K562 (cell line): ENCODE data around the gene NCKIPSD. TPM values are rescaled to one million over a fixed set of nuclear protein-coding genes. Genes with fewer than 3 reads are reported as not detected.

Source experiments
- BHLHE40 ChIP-seq: IDR thresholded peaks from 2 replicates; pipeline ENCODE4 v1.6.1; 2011; ENCODE audit warnings: low read length, improper control_type of control experiment
- CREB1 ChIP-seq, 2 experiments: sonication (generic) in 1 of 2; formaldehyde crosslinking in 1 of 2; IDR thresholded peaks; 2 replicates each; pipeline versions ENCODE4 v1.6.1 to v1.8.0; 2012 to 2022; ENCODE audit warnings: inconsistent platforms in 1 of 2, mild to moderate bottlenecking in 1 of 2, missing genetic modification reagents in 1 of 2, moderate library complexity in 1 of 2
- CREM ChIP-seq: IDR thresholded peaks from 2 replicates; pipeline ENCODE4 v1.6.1; 2014; ENCODE audit warnings: antibody characterized with exemption, low read depth
- ELF1 ChIP-seq: fragments of 200-800 bp; sonication (Bioruptor generic); IDR thresholded peaks from 2 replicates; pipeline ENCODE4 v1.6.1; 2016; ENCODE audit warnings: missing genetic modification characterization, missing compliant biosample characterization
- FOXA3 ChIP-seq, 2 experiments: fragments of 450-650 bp in 1 of 2; sonication (generic) in 1 of 2; formaldehyde crosslinking; IDR thresholded peaks in 1 of 2; conservative IDR thresholded peaks in 1 of 2; 2 replicates each; pipeline versions ENCODE4 v1.4.0 to v1.8.0; 2020 to 2022; ENCODE audit warnings: mild to moderate bottlenecking in 2 of 2, missing genetic modification reagents in 1 of 2
- KAT7 ChIP-seq: sonication (generic); formaldehyde crosslinking; IDR thresholded peaks from 2 replicates; pipeline ENCODE4 v1.8.0; 2022; ENCODE audit warnings: missing genetic modification reagents, mild to moderate bottlenecking, borderline replicate concordance
- TEAD2 ChIP-seq: fragments of 450-650 bp; IDR thresholded peaks from 2 replicates; pipeline ENCODE4 v1.6.1; 2016; ENCODE audit warnings: missing genetic modification characterization, control low read depth, missing compliant biosample characterization
- ZBTB17 ChIP-seq: fragments of 450-650 bp; formaldehyde crosslinking; IDR thresholded peaks from 2 replicates; pipeline ENCODE4 v1.4.0; 2020; ENCODE audit warnings: mild to moderate bottlenecking
- ZNF57 ChIP-seq: fragments of 450-650 bp; formaldehyde crosslinking; IDR thresholded peaks from 2 replicates; pipeline ENCODE4 v1.4.0; 2020; ENCODE audit warnings: mild to moderate bottlenecking, moderate library complexity
- ZNF696 ChIP-seq: fragments of 250-450 bp; sonication (Bioruptor Pico); conservative IDR thresholded peaks from 2 replicates; pipeline ENCODE4 v1.4.0; 2020; ENCODE audit warnings: mild to moderate bottlenecking, moderate library complexity
- polyA plus RNA-seq, 8 experiments: library from polyadenylated mRNA; depleted of rRNA in 4 of 8; stranded (reverse) in 5 of 8; unstranded in 3 of 8; fragments of >200 nt; fragmentation: Nextera tagmentation in 2 of 8; fragmentation: Illumina TruSeq in 1 of 8; extraction: Ambion mirVana in 2 of 8; extraction: Trizol in 1 of 8; gene quantifications; 2 replicates each; pipeline versions ENCODE4 v1.2.1 to v1.2.3, GENCODE V29; 2011 to 2014; ENCODE audit warnings: inconsistent platforms in 1 of 8, missing spikeins in 1 of 8
- total RNA-seq, 7 experiments: library from RNA; depleted of rRNA in 6 of 7; stranded (reverse); fragments of >200 nt in 6 of 7; fragmentation: Illumina TruSeq in 2 of 7; extraction: Trizol in 2 of 7; gene quantifications; 2 replicates each; pipeline versions ENCODE4 v1.2.1 to v1.2.3, GENCODE V29; 2011 to 2021; ENCODE audit warnings: low replicate concordance in 1 of 7
- TF ChIP-seq, protein P1 (sequence below): sonication (generic); formaldehyde crosslinking; IDR thresholded peaks from 2 replicates; pipeline ENCODE4 v1.4.0; 2020; ENCODE audit warnings: mild to moderate bottlenecking, missing genetic modification reagents
- TF ChIP-seq, protein P2 (sequence below), 2 experiments: fragments of 150-350 bp in 1 of 2; IDR thresholded peaks; 2 replicates each; pipeline ENCODE4 v1.6.1; 2012 to 2016; ENCODE audit warnings: low read depth in 2 of 2, low read length in 2 of 2, mild to moderate bottlenecking in 1 of 2, moderate library complexity in 1 of 2
- TF ChIP-seq, protein P3 (sequence below), 2 experiments: IDR thresholded peaks; 2 replicates each; pipeline ENCODE4 v1.6.1; 2012; ENCODE audit warnings: improper control_type of control experiment in 2 of 2, low read depth in 2 of 2, low read length in 2 of 2, borderline replicate concordance in 1 of 2
- TF ChIP-seq, protein P4 (sequence below): sonication (generic); formaldehyde crosslinking; IDR thresholded peaks from 2 replicates; pipeline ENCODE4 v1.8.0; 2022; ENCODE audit warnings: missing genetic modification reagents, mild to moderate bottlenecking, borderline replicate concordance
- TF ChIP-seq, protein P5 (sequence below): IDR thresholded peaks from 3 replicates; pipeline ENCODE4 v1.6.1; 2011; ENCODE audit warnings: borderline replicate concordance, mild to moderate bottlenecking; ENCODE audit not compliant: insufficient read length, insufficient read depth

Gene NCKIPSD
- total and polyA plus RNA-seq, 9 of the 15 experiments (the other 6 are each of a cell fraction or from before 2014, with no cell fraction given), result 0.49 to 24.4 (median 12.3) TPM

DNA sequence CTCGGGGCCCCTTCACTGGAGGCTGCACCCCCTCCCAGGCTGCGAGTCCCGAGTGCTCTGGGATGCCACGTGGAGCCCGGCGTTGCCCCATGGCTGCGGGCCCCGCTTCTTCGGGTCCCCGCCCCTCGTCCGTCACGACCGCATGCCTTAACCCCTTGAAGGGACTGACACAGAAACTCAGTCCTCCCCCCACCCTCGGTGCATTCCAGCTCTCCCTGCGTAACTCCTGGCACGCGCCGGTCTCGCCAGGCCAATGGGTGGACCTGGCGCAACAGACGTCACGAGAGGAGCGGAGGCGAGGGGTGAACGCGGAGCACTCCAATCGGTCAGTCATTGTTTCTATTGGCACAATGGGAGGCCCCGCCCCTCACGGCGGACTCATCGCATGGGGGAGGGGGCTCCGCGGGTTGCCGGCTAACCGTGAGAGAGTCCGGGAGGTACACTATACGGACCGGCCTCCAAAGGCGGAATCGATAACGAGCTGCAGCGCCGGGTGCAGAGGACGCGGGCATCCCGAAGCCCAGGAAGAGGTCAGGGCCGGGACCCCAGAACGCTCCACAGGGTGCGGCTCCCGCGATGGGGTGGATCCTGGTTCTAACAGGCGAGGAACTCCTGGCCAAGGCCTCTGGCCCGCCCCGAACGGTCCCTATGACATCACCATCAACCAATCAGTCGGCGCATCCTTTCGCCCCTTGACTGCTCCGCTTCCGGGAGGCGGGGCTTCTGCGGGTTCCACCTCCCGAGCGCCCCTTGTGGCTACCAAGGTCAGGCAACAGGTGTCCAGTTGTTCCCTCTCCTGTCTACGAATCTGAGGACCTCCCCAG is 22.0 kb downstream of the NCKIPSD start (continued):
- TF ChIP-seq, protein P1, sequence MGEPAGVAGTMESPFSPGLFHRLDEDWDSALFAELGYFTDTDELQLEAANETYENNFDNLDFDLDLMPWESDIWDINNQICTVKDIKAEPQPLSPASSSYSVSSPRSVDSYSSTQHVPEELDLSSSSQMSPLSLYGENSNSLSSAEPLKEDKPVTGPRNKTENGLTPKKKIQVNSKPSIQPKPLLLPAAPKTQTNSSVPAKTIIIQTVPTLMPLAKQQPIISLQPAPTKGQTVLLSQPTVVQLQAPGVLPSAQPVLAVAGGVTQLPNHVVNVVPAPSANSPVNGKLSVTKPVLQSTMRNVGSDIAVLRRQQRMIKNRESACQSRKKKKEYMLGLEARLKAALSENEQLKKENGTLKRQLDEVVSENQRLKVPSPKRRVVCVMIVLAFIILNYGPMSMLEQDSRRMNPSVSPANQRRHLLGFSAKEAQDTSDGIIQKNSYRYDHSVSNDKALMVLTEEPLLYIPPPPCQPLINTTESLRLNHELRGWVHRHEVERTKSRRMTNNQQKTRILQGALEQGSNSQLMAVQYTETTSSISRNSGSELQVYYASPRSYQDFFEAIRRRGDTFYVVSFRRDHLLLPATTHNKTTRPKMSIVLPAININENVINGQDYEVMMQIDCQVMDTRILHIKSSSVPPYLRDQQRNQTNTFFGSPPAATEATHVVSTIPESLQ (CRISPR knock-in tag), result 0 out of 2 replicates have a peak, but pooled peaks have one; percentile 9
- TF ChIP-seq TEAD2 (tag) (0 out of 2 replicates have a peak, but pooled peaks have one; percentile 60), ZBTB17 (peak; percentile 22), ZNF696 (CRISPR knock-in tag) (no peak), KAT7 (peak; percentile 81; the same call in 1 of the 2 replicates), ZNF57 (CRISPR knock-in tag) (no peak), ELF1 (peak; percentile 92), CREB1 (IDR thresholded peaks at IDR 0.05) (peak; percentile 69), CREB1 (CRISPR knock-in tag; IDR thresholded peaks at IDR 0.05) (peak; percentile 83), BHLHE40 (peak; percentile 95), FOXA3 (CRISPR knock-in tag; conservative IDR thresholded peaks at IDR 0.05 in 1 of 2, IDR thresholded peaks at IDR 0.05 in 1 of 2) (peak in 1 of 2 experiments; percentile 31; a peak in 1 of 4 replicates), CREM (peak; percentile 87)
- TF ChIP-seq, protein P2, sequence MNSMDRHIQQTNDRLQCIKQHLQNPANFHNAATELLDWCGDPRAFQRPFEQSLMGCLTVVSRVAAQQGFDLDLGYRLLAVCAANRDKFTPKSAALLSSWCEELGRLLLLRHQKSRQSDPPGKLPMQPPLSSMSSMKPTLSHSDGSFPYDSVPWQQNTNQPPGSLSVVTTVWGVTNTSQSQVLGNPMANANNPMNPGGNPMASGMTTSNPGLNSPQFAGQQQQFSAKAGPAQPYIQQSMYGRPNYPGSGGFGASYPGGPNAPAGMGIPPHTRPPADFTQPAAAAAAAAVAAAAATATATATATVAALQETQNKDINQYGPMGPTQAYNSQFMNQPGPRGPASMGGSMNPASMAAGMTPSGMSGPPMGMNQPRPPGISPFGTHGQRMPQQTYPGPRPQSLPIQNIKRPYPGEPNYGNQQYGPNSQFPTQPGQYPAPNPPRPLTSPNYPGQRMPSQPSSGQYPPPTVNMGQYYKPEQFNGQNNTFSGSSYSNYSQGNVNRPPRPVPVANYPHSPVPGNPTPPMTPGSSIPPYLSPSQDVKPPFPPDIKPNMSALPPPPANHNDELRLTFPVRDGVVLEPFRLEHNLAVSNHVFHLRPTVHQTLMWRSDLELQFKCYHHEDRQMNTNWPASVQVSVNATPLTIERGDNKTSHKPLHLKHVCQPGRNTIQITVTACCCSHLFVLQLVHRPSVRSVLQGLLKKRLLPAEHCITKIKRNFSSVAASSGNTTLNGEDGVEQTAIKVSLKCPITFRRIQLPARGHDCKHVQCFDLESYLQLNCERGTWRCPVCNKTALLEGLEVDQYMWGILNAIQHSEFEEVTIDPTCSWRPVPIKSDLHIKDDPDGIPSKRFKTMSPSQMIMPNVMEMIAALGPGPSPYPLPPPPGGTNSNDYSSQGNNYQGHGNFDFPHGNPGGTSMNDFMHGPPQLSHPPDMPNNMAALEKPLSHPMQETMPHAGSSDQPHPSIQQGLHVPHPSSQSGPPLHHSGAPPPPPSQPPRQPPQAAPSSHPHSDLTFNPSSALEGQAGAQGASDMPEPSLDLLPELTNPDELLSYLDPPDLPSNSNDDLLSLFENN (IDR thresholded peaks at IDR 0.05; ENCODE audit: low read depth in 2 of 2, low read length in 2 of 2), result no peak
- TF ChIP-seq, protein P3, sequence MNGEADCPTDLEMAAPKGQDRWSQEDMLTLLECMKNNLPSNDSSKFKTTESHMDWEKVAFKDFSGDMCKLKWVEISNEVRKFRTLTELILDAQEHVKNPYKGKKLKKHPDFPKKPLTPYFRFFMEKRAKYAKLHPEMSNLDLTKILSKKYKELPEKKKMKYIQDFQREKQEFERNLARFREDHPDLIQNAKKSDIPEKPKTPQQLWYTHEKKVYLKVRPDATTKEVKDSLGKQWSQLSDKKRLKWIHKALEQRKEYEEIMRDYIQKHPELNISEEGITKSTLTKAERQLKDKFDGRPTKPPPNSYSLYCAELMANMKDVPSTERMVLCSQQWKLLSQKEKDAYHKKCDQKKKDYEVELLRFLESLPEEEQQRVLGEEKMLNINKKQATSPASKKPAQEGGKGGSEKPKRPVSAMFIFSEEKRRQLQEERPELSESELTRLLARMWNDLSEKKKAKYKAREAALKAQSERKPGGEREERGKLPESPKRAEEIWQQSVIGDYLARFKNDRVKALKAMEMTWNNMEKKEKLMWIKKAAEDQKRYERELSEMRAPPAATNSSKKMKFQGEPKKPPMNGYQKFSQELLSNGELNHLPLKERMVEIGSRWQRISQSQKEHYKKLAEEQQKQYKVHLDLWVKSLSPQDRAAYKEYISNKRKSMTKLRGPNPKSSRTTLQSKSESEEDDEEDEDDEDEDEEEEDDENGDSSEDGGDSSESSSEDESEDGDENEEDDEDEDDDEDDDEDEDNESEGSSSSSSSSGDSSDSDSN (IDR thresholded peaks at IDR 0.05; ENCODE audit: borderline replicate concordance in 1 of 2, low read depth in 2 of 2, low read length in 2 of 2), result 0 out of 4 replicates have a peak, but pooled peaks of 1 of the 2 experiments have one; percentile 55
- TF ChIP-seq, protein P4, sequence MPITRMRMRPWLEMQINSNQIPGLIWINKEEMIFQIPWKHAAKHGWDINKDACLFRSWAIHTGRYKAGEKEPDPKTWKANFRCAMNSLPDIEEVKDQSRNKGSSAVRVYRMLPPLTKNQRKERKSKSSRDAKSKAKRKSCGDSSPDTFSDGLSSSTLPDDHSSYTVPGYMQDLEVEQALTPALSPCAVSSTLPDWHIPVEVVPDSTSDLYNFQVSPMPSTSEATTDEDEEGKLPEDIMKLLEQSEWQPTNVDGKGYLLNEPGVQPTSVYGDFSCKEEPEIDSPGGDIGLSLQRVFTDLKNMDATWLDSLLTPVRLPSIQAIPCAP (CRISPR knock-in tag), result peak; percentile 64; the same call in 1 of the 2 replicates
- TF ChIP-seq, protein P5, sequence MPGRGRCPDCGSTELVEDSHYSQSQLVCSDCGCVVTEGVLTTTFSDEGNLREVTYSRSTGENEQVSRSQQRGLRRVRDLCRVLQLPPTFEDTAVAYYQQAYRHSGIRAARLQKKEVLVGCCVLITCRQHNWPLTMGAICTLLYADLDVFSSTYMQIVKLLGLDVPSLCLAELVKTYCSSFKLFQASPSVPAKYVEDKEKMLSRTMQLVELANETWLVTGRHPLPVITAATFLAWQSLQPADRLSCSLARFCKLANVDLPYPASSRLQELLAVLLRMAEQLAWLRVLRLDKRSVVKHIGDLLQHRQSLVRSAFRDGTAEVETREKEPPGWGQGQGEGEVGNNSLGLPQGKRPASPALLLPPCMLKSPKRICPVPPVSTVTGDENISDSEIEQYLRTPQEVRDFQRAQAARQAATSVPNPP, result no peak
